ENCODE measurements around the gene PRC1. TPM values are rescaled to one million over a fixed set of nuclear protein-coding genes. Genes with fewer than 3 reads are reported as not detected.
"Not testable (repeated sequence)": the region's sequence is repeated elsewhere in the genome, so short reads cannot be mapped to it uniquely, and the experiment has no call there.

Gene PRC1
- total and polyA plus RNA-seq, 2 experiments from 2014 or later, result 64.1 to 74.5 TPM

GRCh38 chr15:90931828-90932659 is 62.3 kb downstream of the PRC1 start, which contains the start of gene HDDC3:
HDDC3 (minus strand) TSS chr15:90932549; CDS start chr15:90932540, 9 bp downstream.
- TF ChIP-seq EZH2 (IDR thresholded peaks at IDR 0.05; ENCODE audit: insufficient read depth, poor library complexity, severe bottlenecking) (no peak), EZH2phosphoT487 (IDR thresholded peaks at IDR 0.05; ENCODE audit: insufficient read depth, low read depth) (no peak)
- Histone ChIP-seq H3K27ac (no peak within 1 kb of the TSS), H3K36me3 (ENCODE audit: low read depth) (no peaks in the 10 kb centered on the region), H3K4me1 (ENCODE audit: insufficient read depth) (peaks cover 20% of the 10 kb centered on the region), H3K27me3 (replicated peaks; ENCODE audit: insufficient read depth) (no peaks in the 10 kb centered on the region), H3K4me2 (ENCODE audit: unreplicated experiment) (peak within 1 kb of the TSS; percentile 96), H3K9ac (peak within 1 kb of the TSS; percentile 82), H3F3A (ENCODE audit: insufficient read depth) (peaks cover 13% of the 10 kb centered on the region; the same call in 1 of the 2 replicates), H4K20me1 (ENCODE audit: insufficient read depth) (no peaks in the 10 kb centered on the region), H3K9me2 (ENCODE audit: insufficient read depth) (no peaks in the 10 kb centered on the region), H3K4me3 (peak within 1 kb of the TSS; percentile 95), H3K79me2 (ENCODE audit: insufficient read depth) (peaks cover 16% of the 10 kb centered on the region), H3K9me3 (ENCODE audit: low read depth) (no peaks in the 10 kb centered on the region), H2AFZ (peak within 1 kb of the TSS; percentile 97)
- DNase-seq, result peak; percentile 93
- in situ Hi-C loops (cut with MboI), result no loop called here
- WGBS, 2 experiments (ENCODE audit: low coverage in 1 of 2, low lambda C conversion rate in 2 of 2, missing lambda C conversion rate in 2 of 2), result 3 to 5% methylated on average over 34 to 52 of the region's 52 CpGs

- in situ Hi-C loops (cut with MboI), result no loop called here
- Histone ChIP-seq H3K27me3 (replicated peaks; ENCODE audit: insufficient read depth) (no peaks in the 10 kb centered on the region), H3K4me2 (ENCODE audit: unreplicated experiment) (peak overlapping the region; percentile 96), H4K20me1 (ENCODE audit: insufficient read depth) (no peaks in the 10 kb centered on the region), H2AFZ (peak overlapping the region; percentile 97), H3K4me1 (ENCODE audit: insufficient read depth) (peaks cover 17% of the 10 kb centered on the region), H3K27ac (no peak overlapping the region), H3F3A (ENCODE audit: insufficient read depth) (peaks cover 13% of the 10 kb centered on the region; the same call in 1 of the 2 replicates), H3K4me3 (peak overlapping the region; percentile 95), H3K36me3 (ENCODE audit: low read depth) (no peaks in the 10 kb centered on the region), H3K79me2 (ENCODE audit: insufficient read depth) (peaks cover 11% of the 10 kb centered on the region), H3K9me3 (ENCODE audit: low read depth) (no peaks in the 10 kb centered on the region), H3K9me2 (ENCODE audit: insufficient read depth) (no peaks in the 10 kb centered on the region), H3K9ac (no peak overlapping the region)
- 59 to 62% methylated on average over 6 of the region's 6 CpGs for WGBS, 2 experiments (ENCODE audit: low coverage in 1 of 2, low lambda C conversion rate in 2 of 2, missing lambda C conversion rate in 2 of 2)
- TF ChIP-seq EZH2phosphoT487 (IDR thresholded peaks at IDR 0.05; ENCODE audit: insufficient read depth, low read depth) (no peak), EZH2 (IDR thresholded peaks at IDR 0.05; ENCODE audit: insufficient read depth, poor library complexity, severe bottlenecking) (no peak)
- no peak for DNase-seq
These were observed 62.8 kb downstream of the PRC1 start for GRCh38 chr15:90931575-90931827.

- H3K4me3 ChIP-seq, result peak overlapping the region; percentile 85
- H3K79me2 ChIP-seq (ENCODE audit: insufficient read depth), result peaks cover 6% of the 10 kb centered on the region
- in situ Hi-C loops (cut with MboI), result no loop called here
- TF ChIP-seq EZH2 (IDR thresholded peaks at IDR 0.05; ENCODE audit: insufficient read depth, poor library complexity, severe bottlenecking) (no peak), EZH2phosphoT487 (IDR thresholded peaks at IDR 0.05; ENCODE audit: insufficient read depth, low read depth) (no peak)
- H3K9me2 ChIP-seq (ENCODE audit: insufficient read depth), result no peaks in the 10 kb centered on the region
- peak overlapping the region; percentile 78; the same call in 1 of the 2 replicates for H3K27ac ChIP-seq
- no peaks in the 10 kb centered on the region for H3K9me3 ChIP-seq (ENCODE audit: low read depth)
- H3K27me3 ChIP-seq (replicated peaks; ENCODE audit: insufficient read depth), result no peaks in the 10 kb centered on the region
- DNase-seq, result peak; percentile 33
- H3F3A ChIP-seq (ENCODE audit: insufficient read depth), result peaks cover 13% of the 10 kb centered on the region; the same call in 1 of the 2 replicates
- H3K36me3 ChIP-seq (ENCODE audit: low read depth), result no peaks in the 10 kb centered on the region
- H3K4me2 ChIP-seq (ENCODE audit: unreplicated experiment), result peak overlapping the region; percentile 96
- WGBS, 2 experiments (ENCODE audit: low coverage in 1 of 2, low lambda C conversion rate in 2 of 2, missing lambda C conversion rate in 2 of 2), result 84 to 89% methylated on average over 15 of the region's 15 CpGs
- no peaks in the 10 kb centered on the region for H4K20me1 ChIP-seq (ENCODE audit: insufficient read depth)
- H3K4me1 ChIP-seq (ENCODE audit: insufficient read depth), result peaks cover 12% of the 10 kb centered on the region
- peak overlapping the region; percentile 89 for H3K9ac ChIP-seq
- peak overlapping the region; percentile 99 for H2AFZ ChIP-seq
These were observed 63.3 kb downstream of the PRC1 start for GRCh38 chr15:90930861-90931574.

GRCh38 chr15:90929246-90930019 is 64.9 kb downstream of the PRC1 start:
- DNase-seq, result peak; percentile 6
- peak overlapping the region; percentile 89 for H3K9ac ChIP-seq
- no peaks in the 10 kb centered on the region for H4K20me1 ChIP-seq (ENCODE audit: insufficient read depth)
- H3K4me3 ChIP-seq, result peak overlapping the region; percentile 85
- no peaks in the 10 kb centered on the region for H3K9me2 ChIP-seq (ENCODE audit: insufficient read depth)
- TF ChIP-seq EZH2phosphoT487 (IDR thresholded peaks at IDR 0.05; ENCODE audit: insufficient read depth, low read depth) (no peak), EZH2 (IDR thresholded peaks at IDR 0.05; ENCODE audit: insufficient read depth, poor library complexity, severe bottlenecking) (no peak)
- H3K36me3 ChIP-seq (ENCODE audit: low read depth), result no peaks in the 10 kb centered on the region
- in situ Hi-C loops (cut with MboI), result no loop called here
- H3K27me3 ChIP-seq (replicated peaks; ENCODE audit: insufficient read depth), result no peaks in the 10 kb centered on the region
- H2AFZ ChIP-seq, result peak overlapping the region; percentile 99
- WGBS, 2 experiments (ENCODE audit: low coverage in 1 of 2, low lambda C conversion rate in 2 of 2, missing lambda C conversion rate in 2 of 2), result 59 to 64% methylated on average over 21 of the region's 21 CpGs
- H3K4me1 ChIP-seq (ENCODE audit: insufficient read depth), result peaks cover 11% of the 10 kb centered on the region
- peak overlapping the region; percentile 78 for H3K27ac ChIP-seq
- H3K4me2 ChIP-seq (ENCODE audit: unreplicated experiment), result peak overlapping the region; percentile 92
- no peaks in the 10 kb centered on the region for H3K79me2 ChIP-seq (ENCODE audit: insufficient read depth)
- no peaks in the 10 kb centered on the region for H3K9me3 ChIP-seq (ENCODE audit: low read depth)
- H3F3A ChIP-seq (ENCODE audit: insufficient read depth), result peaks cover 13% of the 10 kb centered on the region; the same call in 1 of the 2 replicates

GRCh38 chr15:90928106-90928505 is 66.2 kb downstream of the PRC1 start:
- DNase-seq; H3K9me3 ChIP-seq (ENCODE audit: low read depth); H4K20me1 ChIP-seq (ENCODE audit: insufficient read depth); H3K4me2 ChIP-seq (ENCODE audit: unreplicated experiment); H3K4me3 ChIP-seq; H3K27me3 ChIP-seq (replicated peaks; ENCODE audit: insufficient read depth); H3K27ac ChIP-seq; H3K79me2 ChIP-seq (ENCODE audit: insufficient read depth); H3K9me2 ChIP-seq (ENCODE audit: insufficient read depth); H2AFZ ChIP-seq; in situ Hi-C loops (cut with MboI); H3K36me3 ChIP-seq (ENCODE audit: low read depth); H3K9ac ChIP-seq: not testable (repeated sequence)
- peaks cover 13% of the 10 kb centered on the region; the same call in 1 of the 2 replicates for H3F3A ChIP-seq (ENCODE audit: insufficient read depth)
- H3K4me1 ChIP-seq (ENCODE audit: insufficient read depth), result peaks cover 11% of the 10 kb centered on the region
- 97 to 98% methylated on average over 7 of the region's 7 CpGs for WGBS, 2 experiments (ENCODE audit: low coverage in 1 of 2, low lambda C conversion rate in 2 of 2, missing lambda C conversion rate in 2 of 2)

GRCh38 chr15:90926766-90927165 is 67.6 kb downstream of the PRC1 start:
- H3K36me3 ChIP-seq (ENCODE audit: low read depth); H3K27me3 ChIP-seq (replicated peaks; ENCODE audit: insufficient read depth); DNase-seq; in situ Hi-C loops (cut with MboI); H3K9ac ChIP-seq; H3K79me2 ChIP-seq (ENCODE audit: insufficient read depth); H3K9me2 ChIP-seq (ENCODE audit: insufficient read depth); H3K4me2 ChIP-seq (ENCODE audit: unreplicated experiment); H4K20me1 ChIP-seq (ENCODE audit: insufficient read depth); H2AFZ ChIP-seq; H3K4me3 ChIP-seq; H3K27ac ChIP-seq; H3K9me3 ChIP-seq (ENCODE audit: low read depth): not testable (repeated sequence)
- peaks cover 11% of the 10 kb centered on the region for H3K4me1 ChIP-seq (ENCODE audit: insufficient read depth)
- peaks cover 13% of the 10 kb centered on the region; the same call in 1 of the 2 replicates for H3F3A ChIP-seq (ENCODE audit: insufficient read depth)
- WGBS, 2 experiments (ENCODE audit: low coverage in 1 of 2, low lambda C conversion rate in 2 of 2, missing lambda C conversion rate in 2 of 2), result 86 to 89% methylated on average over 10 of the region's 10 CpGs
